Measurements from ENCODE around the gene APOL4.
"Not testable (repeated sequence)": the region's sequence is repeated elsewhere in the genome, so short reads cannot be mapped to it uniquely, and the experiment has no call there.

Gene APOL4

DNA sequence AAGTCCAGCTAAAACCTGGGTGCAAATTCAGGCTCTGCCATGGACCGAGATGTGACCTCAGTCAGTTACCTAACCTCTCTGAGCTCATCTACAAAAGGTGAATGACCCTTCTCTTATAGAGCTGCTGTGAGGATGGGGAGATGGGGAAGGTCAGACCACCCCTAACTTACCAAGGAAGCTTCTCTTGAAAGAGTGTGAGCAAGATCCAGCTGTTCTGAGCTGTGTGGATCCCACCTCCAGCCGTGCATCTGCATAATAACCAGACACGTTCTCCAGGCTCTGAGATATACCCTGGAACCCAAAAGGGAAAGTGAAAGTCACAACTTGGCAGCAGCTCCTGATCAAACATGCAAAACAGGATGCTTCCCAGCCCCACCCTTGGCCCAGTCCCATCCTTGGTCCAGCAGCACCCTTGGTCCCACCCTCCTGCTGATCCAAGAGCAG, 41.1 kb downstream of the APOL4 start, which contains the start of gene APOL3:
TSS of gene APOL3 (minus strand) at position 257 of the 444 bp plus-strand sequence. CDS start 11,700 bp downstream, outside the sequence.
- TF ChIP-seq, protein P1, sequence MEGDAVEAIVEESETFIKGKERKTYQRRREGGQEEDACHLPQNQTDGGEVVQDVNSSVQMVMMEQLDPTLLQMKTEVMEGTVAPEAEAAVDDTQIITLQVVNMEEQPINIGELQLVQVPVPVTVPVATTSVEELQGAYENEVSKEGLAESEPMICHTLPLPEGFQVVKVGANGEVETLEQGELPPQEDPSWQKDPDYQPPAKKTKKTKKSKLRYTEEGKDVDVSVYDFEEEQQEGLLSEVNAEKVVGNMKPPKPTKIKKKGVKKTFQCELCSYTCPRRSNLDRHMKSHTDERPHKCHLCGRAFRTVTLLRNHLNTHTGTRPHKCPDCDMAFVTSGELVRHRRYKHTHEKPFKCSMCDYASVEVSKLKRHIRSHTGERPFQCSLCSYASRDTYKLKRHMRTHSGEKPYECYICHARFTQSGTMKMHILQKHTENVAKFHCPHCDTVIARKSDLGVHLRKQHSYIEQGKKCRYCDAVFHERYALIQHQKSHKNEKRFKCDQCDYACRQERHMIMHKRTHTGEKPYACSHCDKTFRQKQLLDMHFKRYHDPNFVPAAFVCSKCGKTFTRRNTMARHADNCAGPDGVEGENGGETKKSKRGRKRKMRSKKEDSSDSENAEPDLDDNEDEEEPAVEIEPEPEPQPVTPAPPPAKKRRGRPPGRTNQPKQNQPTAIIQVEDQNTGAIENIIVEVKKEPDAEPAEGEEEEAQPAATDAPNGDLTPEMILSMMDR (IDR thresholded peaks at IDR 0.05), result no peak
- no peak for TF ChIP-seq ZFX (IDR thresholded peaks at IDR 0.05; ENCODE audit: borderline replicate concordance)
- H3K27ac ChIP-seq, result no peak within 1 kb of the TSS

DNA sequence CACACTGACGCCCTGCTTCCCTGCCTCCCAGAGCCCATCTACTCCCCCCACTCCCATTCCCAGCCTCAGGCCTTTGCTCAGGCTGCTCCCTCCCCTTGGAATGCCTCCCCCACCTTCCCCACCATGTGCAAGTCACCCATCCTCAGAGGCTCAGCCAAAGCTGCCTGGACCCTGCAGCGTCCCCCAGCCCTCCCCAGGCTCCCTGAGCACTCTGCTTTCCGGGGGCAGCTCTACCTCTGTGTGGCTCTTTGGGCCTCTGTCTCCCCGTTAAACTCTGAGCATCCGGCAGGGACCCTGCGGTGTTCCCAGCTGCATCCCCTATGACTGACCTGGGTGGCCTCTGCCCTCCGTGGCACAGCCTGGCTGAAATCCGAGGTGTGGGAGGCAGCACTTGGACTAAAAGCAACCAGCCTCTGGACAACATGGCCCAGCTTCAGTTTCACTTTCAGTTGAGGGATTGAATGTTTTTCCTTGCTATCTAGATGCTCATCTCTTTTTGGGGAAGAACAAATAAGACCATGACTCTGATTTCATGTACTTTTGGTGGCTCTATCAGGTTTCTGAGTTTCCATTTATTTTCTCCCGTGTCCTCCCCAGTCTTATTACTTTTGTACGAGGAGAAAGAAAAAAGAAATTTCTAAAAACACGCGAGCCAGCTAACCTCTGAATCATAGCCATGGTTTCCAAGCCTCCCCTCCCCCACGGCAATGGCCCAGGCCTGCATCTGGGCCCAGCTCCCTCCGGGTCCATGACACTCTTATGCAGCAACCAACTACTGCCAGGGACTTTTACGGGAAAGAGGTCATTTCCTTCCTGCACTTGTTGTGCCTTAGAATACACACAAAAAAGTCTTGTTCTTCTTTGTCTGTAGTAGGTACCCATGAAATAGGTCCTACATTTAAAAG, 44.8 kb downstream of the APOL4 start:
- TF ChIP-seq ZFX (IDR thresholded peaks at IDR 0.05; ENCODE audit: borderline replicate concordance), result no peak
- TF ChIP-seq, protein P1 (IDR thresholded peaks at IDR 0.05), result no peak
- H3K27ac ChIP-seq, result no peak overlapping the region

DNA sequence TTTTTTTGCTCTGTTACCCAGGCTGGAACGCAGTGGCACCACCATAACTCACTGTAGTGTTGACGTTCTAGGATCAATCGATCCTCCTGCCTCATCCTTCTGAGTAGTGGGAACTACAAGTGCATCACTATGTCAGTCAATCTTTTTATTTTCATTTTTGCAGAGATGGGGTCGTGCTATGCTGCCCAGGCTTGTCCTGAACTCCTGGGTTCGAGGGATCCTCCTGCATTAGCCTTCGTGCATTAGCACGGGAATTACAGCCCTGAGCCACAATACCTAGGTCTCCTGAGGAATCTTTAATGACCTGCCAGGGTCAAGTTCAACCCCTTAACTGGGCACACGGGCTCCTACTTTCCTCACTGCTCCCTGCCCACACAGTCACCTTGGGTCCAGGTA, 45.5 kb downstream of the APOL4 start:
- TF ChIP-seq, protein P1 (IDR thresholded peaks at IDR 0.05), result no peak
- no peak for TF ChIP-seq ZFX (IDR thresholded peaks at IDR 0.05; ENCODE audit: borderline replicate concordance)
- H3K27ac ChIP-seq, result no peak overlapping the region

DNA sequence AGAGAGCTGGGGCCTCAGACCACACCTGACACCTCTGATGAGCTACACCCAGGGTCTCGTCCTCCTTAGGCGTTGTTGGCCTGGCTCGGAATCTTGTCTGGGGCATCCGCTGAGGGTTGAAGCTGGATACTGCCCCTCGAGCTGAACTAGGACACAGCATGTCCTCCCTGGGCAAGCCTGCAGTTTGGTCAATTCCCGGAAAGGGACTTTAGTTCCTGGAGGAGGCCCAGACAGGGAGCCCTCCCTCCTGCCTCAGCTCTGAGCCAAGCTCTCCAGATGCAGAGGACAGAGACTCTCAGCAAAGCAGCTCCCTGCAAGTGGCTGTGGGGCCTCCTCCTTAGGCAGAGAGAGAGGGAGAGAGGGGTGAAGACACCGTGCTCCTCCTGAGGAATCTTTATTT, 45.9 kb downstream of the APOL4 start:
- TF ChIP-seq ZFX (IDR thresholded peaks at IDR 0.05; ENCODE audit: borderline replicate concordance), result no peak
- TF ChIP-seq, protein P1 (IDR thresholded peaks at IDR 0.05), result no peak
- no peak overlapping the region for H3K27ac ChIP-seq

DNA sequence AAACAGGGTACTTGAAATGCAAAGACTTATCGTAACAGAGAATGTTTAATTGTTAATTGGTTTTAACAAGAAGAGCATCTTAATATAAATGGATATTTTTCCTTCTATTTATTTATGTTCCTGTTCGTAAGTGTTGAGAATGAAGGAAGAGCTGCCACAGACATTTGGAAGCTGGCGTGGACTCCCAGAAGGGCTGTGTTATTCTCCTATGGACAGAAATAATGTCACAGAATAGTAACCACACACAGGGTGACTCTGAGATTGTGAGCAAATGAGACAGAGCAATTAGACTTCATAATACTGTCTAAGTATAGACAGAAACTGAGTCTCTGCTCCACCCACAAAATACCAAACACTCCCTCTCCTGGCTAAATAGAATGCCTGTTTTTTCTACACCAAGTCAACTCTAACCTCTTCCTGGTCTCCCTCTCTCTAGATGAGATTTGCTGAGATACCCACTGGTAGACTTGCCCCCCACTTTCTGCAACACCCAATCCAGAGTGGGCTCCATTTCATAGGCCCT, 47.1 kb downstream of the APOL4 start:
- no peak overlapping the region for H3K27ac ChIP-seq
- TF ChIP-seq ZFX (IDR thresholded peaks at IDR 0.05; ENCODE audit: borderline replicate concordance), result no peak
- TF ChIP-seq, protein P1 (IDR thresholded peaks at IDR 0.05), result no peak

DNA sequence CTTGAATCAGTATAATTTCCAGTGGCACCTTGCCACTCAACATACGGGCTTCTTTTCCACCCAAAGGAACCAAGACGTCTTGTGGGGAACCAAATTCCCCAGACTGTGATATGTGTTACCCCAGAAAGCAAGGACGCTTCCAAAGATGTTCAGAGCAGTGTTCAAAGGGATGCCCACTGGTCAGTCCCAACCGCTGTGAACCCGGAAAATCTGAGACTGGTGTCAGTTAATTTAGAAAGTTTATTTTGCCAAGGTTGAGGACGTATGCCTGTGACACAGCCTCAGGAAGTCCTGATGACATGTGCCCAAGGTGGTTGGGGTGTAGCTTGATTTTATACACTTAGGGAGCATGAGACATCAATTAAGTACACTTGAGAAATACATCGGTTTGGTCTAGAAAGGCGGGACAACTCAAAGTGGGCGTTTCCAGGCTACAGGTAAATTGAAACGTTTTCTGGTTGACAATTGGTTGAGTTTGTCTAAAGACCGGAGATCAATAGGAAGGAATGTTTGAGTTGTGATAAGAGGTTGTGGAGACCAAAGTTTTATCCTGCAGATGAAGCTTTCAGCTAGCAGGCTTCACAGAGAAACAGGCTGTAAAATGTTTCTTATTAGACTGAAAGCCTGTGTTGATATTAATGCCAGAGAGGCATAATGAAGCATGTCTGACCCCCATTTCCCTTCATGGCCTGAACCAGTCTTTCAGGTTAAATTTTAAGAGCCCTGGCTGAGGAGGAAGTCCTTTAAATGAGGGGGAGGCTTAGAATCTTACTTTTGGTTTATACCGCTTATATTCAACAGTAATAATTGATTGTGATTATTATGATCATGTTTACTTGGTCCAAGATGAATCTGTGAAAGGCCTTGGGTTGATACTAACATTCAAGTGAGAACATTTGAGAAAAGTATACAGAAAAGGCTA, 47.8 kb downstream of the APOL4 start:
- TF ChIP-seq ZFX (IDR thresholded peaks at IDR 0.05; ENCODE audit: borderline replicate concordance), result no peak
- TF ChIP-seq, protein P1 (IDR thresholded peaks at IDR 0.05), result no peak

DNA sequence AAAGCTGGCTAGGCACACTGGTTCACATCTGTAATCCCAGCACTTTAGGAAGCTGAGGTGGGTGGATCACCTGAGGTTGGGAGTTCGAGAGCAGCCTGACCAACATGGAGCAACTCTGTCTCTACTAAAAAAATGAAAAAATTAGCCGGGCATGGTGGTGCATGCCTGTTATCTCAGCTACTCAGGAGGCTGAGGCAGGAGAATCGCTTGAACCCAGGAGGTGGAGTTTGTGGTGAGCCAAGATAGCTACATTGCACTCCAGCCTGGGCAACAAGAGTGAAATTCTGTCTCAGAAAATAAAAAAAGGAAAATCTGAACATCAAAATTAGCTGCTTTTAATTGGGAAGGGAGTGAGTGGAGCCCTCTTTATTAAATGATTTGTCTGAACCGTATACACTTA, 48.8 kb downstream of the APOL4 start:
- H3K27ac ChIP-seq, result not testable (repeated sequence)

More for the DNA sequence above, 47.8 kb downstream of the APOL4 start:
- no peak overlapping the region for H3K27ac ChIP-seq

Data from 22Rv1 (cell line).